GM18498 (cell line): Measurements from ENCODE around the gene GPATCH1.

ENCODE experiments used
- ATAC-seq: cut with Tn5 transposase; IDR thresholded peaks from one replicate; pipeline ENCODE4 v1.9.1; 2021; ENCODE audit warnings: mild to moderate bottlenecking, moderate library complexity; ENCODE audit not compliant: unreplicated experiment

GPATCH1 gene

DNA sequence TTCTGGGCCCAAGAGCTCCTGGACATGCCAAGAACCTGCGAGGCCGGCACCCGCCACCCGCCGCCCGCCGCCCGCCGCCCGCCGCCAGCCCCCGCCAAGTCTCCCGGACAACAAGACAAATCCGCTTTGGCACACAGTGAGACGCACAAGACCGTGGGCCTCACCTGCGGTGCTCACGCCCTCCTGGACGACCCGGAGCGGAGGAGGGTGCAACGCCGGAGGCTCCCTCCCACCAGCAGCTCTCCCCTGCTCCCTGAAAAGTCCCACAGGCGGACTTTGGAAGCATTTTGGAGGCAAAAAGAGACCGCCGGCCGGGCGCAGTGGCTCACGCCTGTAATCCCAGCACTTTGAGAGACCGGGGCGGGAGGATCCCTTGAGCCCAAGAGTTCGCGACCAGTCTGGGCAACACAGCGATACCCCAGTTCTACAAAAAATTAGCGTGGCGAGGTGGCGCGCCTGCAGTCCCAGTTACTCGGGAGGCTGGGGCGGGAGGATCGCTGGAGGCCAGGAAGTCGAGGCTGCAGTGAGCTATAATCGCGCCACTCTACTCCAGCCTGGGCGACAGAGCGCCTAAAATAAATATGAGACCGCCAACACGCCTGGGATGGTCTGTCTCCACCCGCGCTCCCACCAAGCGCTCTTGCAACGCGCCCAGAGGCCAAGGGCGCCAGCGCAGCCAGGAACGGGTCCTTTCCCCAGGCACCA lies 17.1 kb upstream of the GPATCH1 start:
- ATAC-seq, result no peak

DNA sequence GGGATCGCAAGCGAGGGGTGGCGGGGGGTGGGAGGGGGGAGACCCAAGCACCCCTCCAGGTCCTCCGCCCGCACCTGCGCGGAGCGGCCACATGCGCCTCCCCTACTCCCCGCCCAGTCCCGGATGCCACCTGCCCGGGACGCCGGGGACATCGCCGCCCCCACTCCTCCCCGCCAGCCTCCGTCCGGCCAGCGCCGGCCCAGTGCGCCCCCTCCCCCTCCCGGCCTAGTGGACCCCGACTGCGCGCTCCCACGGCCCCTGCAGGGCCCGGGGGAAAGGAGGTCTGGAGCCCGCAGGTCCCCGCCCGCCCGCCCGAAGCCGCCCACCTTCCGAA lies 16.6 kb upstream of the GPATCH1 start:
- peak; percentile 44 for ATAC-seq

DNA sequence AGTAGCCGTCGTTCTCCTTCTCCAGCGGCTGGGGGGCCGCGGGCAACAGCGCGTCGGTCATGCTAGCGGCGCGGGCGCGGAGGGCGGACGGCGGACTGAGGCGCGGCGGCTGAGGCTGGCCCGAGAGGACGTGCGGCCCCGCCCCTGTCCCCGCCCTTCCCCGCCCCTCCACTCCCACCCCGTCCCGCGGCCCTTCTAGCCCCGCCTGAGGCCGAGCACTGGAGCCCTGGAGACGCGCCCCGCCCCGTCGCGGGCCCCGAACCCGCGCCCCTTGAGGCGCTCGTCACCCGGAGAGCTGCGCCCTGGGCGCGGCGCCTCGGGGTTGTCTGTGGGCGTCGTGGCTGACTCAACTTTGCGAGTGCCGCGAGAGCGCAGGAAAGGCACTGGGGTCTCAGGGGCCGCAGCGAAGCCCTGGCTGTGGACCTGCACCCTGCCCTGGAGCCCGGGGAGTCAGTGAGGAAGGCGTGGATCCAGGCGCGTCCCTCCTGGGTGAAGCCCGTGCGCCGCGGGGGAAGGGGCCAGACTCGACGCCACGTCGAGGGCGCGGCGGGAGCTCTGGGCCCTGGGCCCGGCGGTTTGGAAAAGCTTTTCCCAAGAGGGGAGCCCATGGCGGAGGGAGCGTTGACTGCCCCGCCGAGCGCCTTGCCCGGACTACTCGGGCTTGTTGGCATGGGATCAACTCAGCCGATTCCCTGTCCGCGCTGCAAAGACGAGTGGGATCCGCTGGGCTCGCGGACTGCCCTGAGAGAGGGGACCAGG lies 16.0 kb upstream of the GPATCH1 start, which contains the start of gene RHPN2:
TSS of gene RHPN2 (minus strand) at position 97 of the 759 bp plus-strand sequence. CDS start at position 61, 36 bp downstream.
- peak; percentile 79 for ATAC-seq

DNA sequence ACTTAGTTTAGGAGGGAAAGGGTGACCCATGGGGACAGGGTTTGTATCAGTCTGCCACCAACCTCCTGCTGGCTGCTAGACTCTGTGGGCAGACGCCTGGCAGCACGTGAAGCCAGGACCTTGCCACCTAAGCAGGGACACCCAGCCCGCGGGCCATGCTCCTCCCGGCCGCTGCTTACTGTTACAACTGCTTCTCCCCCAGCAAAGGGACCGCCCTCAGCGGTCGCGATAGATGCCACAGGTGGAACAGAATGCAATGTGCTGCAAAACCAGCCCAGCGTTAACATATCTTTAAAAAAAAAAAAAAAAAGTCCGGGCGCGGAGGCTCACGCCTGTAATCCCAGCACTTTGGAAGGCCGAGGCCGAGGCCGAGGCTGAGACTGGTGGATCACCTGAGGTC lies 14.4 kb upstream of the GPATCH1 start:
- ATAC-seq, result no peak

DNA sequence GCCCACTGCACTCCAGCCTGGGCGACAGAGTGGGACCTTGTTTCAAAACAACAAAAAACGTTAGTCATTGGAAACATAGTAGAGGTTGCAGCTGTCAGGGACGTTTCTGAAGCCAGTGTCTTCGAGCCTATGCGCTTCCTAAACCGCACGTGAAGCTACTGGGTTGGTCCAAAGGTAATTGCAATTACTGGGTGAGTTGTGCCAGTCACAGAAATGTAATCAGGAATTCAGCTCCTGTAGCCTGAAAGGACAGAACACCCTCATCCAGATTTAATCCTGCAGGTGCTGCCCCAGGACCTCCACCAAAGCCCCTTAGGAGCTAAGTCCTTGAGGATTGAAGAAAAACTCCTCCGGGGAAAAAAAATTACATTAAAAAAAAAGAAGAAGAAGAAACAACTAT lies 13.9 kb upstream of the GPATCH1 start:
- ATAC-seq, result no peak

DNA sequence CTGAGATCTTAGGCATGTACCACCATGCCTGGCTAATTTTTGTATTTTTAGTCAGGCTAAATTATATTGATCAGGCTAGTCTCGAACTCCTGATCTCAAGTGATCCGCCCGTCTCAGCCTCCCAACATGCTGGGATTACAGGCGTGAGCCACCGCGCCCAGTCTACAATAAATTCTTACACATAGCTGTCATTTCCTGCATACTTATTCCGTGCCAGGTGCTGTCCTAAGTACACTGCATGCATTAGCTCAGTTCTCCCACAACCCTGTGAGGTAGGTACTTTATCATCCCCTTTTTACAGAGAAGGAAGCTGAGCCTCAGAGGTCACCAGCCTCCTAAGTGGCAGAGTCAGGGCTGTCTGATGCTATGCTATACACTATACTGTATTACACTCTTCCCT lies 9.1 kb upstream of the GPATCH1 start:
- no peak for ATAC-seq

DNA sequence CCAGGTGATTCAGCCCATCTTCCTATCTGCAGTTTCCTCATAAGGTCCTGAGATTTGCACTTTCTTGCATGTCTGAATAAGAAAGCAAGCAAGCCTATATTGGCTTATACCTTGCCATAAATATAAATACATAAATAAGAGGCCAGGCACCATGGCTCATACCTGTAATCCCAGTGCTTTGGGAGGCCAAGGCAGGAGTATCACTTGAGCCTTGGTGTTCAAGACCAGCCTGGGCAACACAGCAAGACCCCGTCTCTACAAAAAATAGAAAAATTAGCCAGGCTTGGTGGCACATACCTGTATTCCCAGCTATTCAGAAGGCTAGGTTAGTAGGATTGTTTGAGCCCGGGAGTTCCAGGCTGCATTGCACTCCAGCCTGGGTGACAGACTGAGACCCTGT lies 5.5 kb upstream of the GPATCH1 start:
- no peak for ATAC-seq

DNA sequence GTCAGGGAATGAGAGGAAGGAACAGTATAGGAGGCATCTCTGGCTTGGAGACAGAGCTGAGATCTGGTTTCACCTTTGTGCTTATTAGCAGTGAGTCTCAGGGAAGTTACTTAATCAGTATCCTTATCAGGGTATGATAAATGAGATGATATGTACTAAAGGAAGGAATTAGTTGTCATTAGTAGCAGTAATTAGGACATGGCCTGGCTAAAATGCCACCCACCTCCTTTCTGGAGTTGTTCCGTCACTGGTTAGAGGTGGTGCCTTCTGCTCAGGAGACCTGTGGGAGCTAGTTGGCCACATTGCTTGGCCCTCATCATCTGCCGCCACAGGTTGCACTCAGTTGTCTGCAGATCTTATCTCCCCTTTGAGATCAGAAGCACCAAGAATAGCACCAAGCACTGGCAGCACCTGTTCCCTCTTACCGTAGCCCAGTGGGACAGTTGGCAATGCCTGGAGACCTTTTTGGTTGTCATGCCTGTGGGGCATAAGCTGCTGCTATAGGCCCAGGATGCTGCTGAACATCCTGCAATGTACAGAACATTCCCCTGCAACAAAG lies 4.7 kb downstream of the GPATCH1 start:
- no peak for ATAC-seq

DNA sequence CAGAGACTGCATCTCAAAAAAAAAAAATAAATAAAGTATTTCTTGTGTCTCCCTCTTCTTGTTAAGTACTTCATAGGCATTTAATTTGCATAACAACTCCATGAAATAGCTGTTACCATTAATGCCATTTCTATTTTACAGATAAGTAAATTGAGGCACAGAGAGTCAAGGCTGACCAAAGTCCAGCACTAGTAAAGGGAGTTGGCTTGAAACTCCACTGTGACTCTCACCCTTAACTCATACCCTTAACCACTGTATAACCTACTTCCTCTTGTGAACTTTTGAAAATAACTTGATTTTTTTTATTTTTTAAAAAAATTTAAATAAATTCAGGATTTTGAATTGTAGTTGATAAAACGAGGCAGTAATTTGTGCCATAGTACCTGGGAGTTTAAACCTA lies 6.0 kb downstream of the GPATCH1 start:
- no peak for ATAC-seq

DNA sequence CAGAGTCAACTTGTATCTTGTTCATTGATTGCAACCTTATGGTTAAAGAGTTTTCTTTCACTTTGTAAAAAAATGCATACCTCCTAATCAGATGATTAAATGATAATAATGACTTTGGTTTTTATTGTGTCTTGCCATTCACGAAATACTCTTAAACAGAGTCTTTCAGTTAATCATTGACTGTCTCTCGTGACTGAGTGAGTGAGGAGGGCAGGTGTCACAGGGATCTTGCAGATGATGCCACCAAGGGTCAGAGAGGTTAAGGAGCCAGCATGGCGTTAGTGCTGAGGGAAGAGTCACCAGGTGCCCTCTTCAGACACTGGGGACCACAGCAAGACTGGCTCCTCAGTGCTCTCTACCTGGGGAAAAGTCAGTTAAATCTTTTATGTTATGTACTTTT lies 8.0 kb downstream of the GPATCH1 start:
- no peak for ATAC-seq

DNA sequence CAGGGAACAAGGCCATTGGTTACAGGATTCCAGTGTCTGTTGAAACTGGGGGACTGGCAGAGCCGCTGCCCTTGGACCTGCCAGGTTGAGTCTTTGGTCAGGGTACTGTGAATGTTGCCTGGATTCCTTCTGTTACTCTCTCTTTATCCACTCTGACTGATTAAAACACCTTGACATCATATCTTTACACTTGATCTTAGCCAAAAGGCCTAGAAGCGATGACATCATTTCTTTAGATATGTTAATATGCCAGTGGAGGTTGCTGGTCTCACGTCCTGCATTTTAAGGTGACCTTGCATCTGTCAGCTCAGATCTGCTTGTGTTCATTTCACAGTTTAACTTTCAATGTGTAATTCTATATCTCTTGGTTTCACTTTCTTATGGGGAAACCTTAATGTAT lies 9.2 kb downstream of the GPATCH1 start:
- ATAC-seq, result no peak

DNA sequence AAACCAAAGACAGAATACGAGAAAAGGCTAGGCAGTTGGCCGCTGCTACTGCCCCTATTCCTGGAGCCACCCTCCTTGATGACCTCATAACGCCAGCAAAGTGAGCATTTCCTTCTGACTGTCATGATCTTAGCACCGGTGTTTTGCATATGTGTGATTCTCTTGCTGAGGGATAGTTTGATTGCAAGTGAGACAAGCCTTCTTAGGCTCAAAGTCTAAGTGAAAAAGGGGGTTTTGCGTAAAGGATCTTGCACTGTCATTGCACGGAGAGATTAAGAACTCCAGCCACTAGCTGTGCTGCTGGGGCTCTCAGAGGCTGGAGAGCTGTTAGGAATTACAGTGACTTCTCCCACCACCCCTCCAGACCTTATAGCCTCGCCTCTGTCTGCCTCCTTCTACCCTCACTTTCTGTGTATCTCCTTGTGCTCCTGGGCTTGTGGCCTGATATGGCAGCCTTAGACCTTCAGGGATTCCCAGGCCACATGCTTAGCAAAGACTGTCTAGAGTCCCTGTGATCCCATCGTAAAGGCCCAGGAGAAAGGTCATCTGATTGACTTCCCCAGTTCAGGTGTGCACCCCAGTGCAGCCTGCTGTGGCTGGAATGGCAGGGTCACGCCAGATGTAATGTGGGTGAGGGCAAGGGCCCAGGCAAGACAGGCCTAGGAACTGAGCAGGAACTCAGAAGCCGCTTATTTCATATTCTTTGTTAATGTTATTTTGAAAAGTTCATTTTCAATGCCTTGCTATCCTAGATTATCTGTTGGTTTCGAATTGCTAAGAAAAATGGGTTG lies 12.6 kb downstream of the GPATCH1 start:
- no peak for ATAC-seq

DNA sequence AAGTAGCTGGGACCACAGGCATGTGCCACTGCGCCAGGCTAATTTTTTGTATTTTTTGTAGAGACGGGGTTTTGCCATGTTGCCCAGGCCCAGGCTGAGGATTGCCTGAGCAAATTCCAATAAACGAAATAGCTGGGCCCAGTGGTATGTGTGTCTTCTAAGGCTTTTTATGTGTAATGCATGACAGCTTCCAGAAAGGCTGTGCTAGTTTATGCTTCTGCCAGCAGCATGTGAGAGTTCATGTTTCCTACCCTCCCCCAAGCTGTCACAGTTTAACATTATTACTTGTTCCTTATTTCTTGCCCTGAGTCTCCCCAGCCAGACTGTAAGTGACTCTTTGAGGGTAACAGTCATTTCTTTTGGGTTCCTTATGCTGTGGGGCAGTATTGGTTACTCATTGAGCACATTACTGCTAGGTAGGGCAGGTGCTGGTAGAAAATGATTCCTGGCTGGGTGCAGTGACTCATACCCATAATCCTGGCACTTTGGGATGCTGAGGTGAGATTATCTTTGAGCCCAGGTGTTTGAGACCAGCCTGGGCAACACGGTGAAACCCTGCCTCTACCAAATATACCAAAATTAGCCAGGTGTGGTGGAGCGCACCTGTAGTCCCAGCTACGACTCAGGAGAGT lies 13.6 kb downstream of the GPATCH1 start:
- ATAC-seq, result no peak

DNA sequence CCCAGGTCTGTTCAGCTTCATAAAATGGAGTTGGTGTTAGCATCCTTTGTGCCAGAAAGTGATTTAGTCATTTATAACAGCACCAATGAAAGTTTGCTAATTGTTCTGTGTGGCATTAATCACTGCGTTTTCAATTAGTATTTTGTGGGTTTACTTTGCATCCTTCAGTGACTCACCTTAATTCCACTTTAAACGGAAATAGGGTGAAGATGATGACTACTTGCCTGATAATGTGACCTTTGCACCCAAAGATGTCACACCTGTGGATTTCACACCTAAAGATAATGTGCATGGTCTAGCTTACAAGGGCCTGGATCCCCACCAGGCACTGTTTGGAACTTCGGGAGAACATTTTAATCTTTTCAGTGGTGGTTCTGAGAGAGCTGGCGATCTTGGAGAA lies 15.0 kb downstream of the GPATCH1 start:
- ATAC-seq, result no peak

DNA sequence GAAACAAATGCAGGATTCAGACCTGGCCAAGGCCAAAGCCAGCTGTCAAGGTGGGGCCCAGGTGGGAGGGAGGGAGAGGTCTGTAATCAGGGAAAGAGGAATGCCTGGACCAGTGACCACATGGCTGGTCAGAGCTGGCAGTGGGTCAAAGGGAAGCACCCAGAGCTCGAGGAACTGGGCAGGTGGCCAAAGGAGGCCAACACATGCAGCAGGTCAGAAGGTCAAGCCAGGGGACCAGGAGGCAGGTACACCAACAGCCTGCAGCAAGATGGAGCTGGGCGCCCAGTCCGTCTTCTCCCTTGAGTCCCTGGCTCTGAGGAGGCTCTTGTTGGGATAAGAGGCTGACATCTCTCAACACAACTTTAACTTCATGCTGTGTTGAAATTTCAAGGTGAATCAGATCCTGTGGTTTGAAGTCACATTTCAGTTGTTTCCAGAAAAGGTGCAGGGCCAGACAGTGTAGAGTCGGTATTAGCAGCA lies 17.1 kb downstream of the GPATCH1 start:
- ATAC-seq, result no peak

DNA sequence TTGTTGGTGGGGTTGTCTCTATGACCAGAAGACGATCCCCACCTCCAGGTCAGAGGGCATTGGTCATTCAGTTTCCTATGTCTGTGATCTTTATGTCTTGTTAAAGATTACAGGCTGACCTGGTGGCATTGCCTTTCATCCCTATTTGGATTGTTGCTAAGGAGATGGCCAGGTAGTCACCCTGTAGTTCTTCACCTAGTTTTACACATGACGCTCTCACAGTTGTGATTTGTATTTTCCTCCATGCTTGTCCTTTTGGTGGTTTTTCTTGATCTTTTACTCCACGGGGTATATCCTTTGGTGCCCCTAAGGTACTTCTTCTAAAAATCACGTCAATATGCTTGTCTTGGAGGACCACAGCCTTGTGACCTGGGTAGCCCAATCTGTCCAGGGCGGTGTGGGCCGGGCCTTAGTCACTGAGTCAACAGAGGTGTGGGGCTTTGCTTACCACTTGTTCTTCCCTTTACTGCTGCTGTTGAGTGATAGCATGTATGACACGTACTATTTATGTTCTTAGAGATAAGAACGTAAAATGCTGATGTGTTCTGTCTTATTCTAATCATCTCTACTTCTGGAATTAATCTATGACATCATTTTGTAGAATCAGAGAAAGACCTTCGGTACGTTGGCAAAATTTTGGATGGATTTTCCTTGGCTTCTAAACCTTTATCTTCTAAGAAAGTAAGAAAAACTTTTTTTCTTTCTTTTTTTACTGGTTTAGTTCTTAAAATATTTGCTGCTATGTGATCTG lies 20.1 kb downstream of the GPATCH1 start:
- no peak for ATAC-seq

DNA sequence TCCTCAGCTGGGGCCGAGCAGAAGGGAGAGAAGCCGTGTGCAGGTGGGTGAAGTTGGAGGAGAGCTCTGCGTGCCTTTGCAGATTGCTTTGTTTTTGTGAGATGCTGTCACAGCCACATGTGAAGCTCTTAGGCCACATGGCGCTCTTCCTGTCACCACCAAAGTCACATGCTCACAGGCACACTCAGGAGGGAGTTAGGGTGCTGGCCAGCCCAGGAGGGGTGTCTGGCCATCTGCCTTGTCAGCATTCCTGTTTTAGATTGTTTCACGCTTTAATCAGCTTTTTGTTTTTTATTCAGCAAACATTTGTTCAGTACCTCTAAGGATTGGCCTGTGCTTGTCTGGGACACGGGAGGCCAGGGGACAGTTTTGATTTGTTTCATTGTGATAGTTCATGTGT lies 21.9 kb downstream of the GPATCH1 start:
- ATAC-seq, result no peak

DNA sequence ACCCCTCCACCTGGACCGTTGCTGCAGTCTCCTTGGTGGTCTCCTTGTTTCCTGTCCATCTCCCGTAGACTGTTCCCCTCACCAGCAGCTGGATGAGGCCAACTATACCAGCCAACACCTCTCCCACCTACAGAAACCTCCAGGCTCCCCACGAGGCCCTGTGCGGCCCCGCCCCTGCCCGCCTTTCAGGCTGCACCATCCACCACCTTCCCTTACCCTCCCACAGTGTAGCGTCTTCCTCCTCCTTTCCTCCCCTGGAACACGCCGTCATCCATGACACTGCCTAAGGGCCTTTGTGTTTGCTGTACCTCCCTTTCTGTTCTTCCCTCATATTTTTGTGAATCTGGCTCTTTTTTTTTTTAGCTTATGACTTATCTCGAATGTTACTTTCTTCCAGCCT lies 27.2 kb downstream of the GPATCH1 start:
- no peak for ATAC-seq

DNA sequence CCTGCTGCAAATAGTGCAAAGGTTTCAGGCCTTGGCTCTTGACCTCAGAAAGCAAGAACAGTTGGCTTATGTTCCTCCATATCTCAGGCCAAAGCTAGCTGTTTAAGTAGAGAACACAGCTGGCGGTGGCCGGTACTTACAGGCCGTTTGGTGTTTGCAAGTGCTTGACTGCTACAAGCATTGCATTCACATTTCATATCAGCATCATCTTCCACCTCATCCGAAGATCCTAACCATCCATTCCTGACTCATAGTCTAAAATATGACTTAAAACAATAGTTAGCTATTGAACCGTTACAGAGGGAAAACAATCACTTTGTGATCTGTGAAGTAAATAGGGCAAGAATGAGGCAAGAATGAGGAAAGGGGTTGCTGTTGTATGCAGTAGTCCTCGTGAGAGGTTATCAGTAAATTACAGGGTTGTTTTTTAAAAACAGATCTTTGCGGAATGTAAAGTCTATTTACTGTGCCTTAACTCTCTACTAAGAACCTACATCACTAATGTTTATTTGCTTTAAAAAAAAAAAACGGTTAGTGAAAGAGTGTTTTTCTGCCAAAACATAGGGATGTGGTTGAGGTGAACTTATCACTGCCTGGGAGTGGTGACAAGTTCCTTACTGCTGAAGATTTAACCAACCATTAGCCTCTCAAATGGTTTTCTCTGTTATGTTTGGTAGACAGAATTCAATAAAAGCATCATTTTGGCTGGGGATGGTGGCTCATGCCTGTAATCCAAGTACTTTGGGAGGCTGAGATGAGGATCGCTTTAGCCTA lies 29.3 kb downstream of the GPATCH1 start:
- no peak for ATAC-seq
